Measurements from ENCODE around the gene SLC51A.
"Not testable (repeated sequence)": the region's sequence is repeated elsewhere in the genome, so short reads cannot be mapped to it uniquely, and the experiment has no call there.

SLC51A gene

GRCh38 chr3:196244166-196244565, 27.8 kb downstream of the SLC51A start:
- not testable (repeated sequence) for DNase-seq

- no peak for DNase-seq
These were observed 30.4 kb downstream of the SLC51A start for GRCh38 chr3:196246612-196247308.

GRCh38 chr3:196251918-196252317, 35.6 kb downstream of the SLC51A start:
- DNase-seq: no peak

GRCh38 chr3:196254376-196255283, 38.3 kb downstream of the SLC51A start:
- no peak for DNase-seq

- DNase-seq: no peak
These were observed 39.4 kb downstream of the SLC51A start for GRCh38 chr3:196255776-196256175.

- DNase-seq: no peak
These were observed 44.5 kb downstream of the SLC51A start for GRCh38 chr3:196260784-196261183.

- DNase-seq: no peak
These were observed 47.5 kb downstream of the SLC51A start for GRCh38 chr3:196263819-196264218.

GRCh38 chr3:196268284-196269163, 52.2 kb downstream of the SLC51A start:
- peak; percentile 64 for DNase-seq

- no peak for DNase-seq
These were observed 54.2 kb downstream of the SLC51A start for GRCh38 chr3:196270499-196270898.

- DNase-seq: no peak
These were observed 56.5 kb downstream of the SLC51A start for GRCh38 chr3:196272826-196273225.

GRCh38 chr3:196273655-196274054, 57.3 kb downstream of the SLC51A start:
- no peak for DNase-seq

GRCh38 chr3:196274585-196274984, 58.3 kb downstream of the SLC51A start:
- peak; percentile 89 for DNase-seq

- DNase-seq: peak; percentile 39
These were observed 58.8 kb downstream of the SLC51A start for GRCh38 chr3:196275126-196275525.

GRCh38 chr3:196280689-196281440, 64.5 kb downstream of the SLC51A start:
- DNase-seq: no peak

GRCh38 chr3:196281962-196282361, 65.6 kb downstream of the SLC51A start:
- DNase-seq: no peak

All from OCI-M1 (cell line).